ENCODE results near the gene TTC23.

DNA sequence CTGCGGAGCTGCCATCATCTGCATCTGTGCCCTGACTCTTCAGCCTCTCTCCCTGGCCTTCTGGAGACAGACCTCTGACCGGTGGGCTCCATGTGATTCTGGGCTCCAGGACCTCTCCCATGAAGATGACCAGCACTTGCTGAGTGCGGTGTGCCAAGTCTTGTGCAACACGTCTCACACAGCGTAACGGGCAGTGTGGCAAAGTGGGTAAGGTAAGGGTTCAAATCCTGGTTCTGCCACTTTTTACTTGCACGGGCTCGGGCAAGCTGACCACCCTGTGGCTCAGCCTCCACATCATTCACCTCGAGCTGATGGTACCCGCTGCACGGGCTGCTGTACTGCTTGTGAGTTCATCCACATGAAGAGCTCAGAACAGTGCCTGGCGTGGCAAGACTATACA lies 151.0 kb downstream of the TTC23 start:
- TF ChIP-seq, protein P1, sequence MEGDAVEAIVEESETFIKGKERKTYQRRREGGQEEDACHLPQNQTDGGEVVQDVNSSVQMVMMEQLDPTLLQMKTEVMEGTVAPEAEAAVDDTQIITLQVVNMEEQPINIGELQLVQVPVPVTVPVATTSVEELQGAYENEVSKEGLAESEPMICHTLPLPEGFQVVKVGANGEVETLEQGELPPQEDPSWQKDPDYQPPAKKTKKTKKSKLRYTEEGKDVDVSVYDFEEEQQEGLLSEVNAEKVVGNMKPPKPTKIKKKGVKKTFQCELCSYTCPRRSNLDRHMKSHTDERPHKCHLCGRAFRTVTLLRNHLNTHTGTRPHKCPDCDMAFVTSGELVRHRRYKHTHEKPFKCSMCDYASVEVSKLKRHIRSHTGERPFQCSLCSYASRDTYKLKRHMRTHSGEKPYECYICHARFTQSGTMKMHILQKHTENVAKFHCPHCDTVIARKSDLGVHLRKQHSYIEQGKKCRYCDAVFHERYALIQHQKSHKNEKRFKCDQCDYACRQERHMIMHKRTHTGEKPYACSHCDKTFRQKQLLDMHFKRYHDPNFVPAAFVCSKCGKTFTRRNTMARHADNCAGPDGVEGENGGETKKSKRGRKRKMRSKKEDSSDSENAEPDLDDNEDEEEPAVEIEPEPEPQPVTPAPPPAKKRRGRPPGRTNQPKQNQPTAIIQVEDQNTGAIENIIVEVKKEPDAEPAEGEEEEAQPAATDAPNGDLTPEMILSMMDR (IDR thresholded peaks at IDR 0.05; ENCODE audit: low read depth, low read length), result no peak
- no peak for TF ChIP-seq POLR2A (IDR thresholded peaks at IDR 0.05; ENCODE audit: extremely low read depth, insufficient read length)
